NB4 (cell line): ENCODE data around the gene TLCD1.

Source experiments
- DNase-seq: peaks from one replicate; pipeline ENCODE4 v3.0.0; 2010; ENCODE audit warnings: low read depth
- H3K4me3 ChIP-seq: one replicate; pipeline ENCODE4 v1.5.1; 2011; ENCODE audit warnings: mild to moderate bottlenecking, low read depth, low read length, moderate library complexity
- CTCF ChIP-seq: IDR thresholded peaks from one replicate; pipeline ENCODE4 v1.5.1; 2012; ENCODE audit warnings: low read depth, low read length
- MAX ChIP-seq: IDR thresholded peaks from 2 replicates; pipeline ENCODE4 v1.6.1; 2011; ENCODE audit warnings: low read depth, low read length
- MYC ChIP-seq: IDR thresholded peaks from 2 replicates; pipeline ENCODE4 v1.6.1; 2011; ENCODE audit warnings: low read depth, low read length
- POLR2A ChIP-seq: IDR thresholded peaks from 2 replicates; pipeline ENCODE4 v1.6.1; 2011; ENCODE audit warnings: mild to moderate bottlenecking; ENCODE audit not compliant: insufficient read length; ENCODE audit errors: extremely low read depth

TLCD1 gene

GRCh38 chr17:28726226-28726626, at the start of gene TLCD1:
Gene TLCD1, minus strand, starts transcription at chr17:28726233. Its CDS starts 136 bp downstream, at chr17:28726097.
- peak within 1 kb of the TSS; percentile 82 for H3K4me3 ChIP-seq
- DNase-seq, result peak; percentile 79
- TF ChIP-seq POLR2A (no peak), CTCF (no peak), MYC (no peak), MAX (no peak)

GRCh38 chr17:28774206-28774605, 48.2 kb upstream of the TLCD1 start:
- DNase-seq, result no peak
- TF ChIP-seq MYC, result no peak
- TF ChIP-seq CTCF, result no peak

GRCh38 chr17:28773736-28774135, 47.7 kb upstream of the TLCD1 start:
- TF ChIP-seq POLR2A, result no peak
- TF ChIP-seq CTCF, result no peak
- TF ChIP-seq MAX, result no peak
- no peak for TF ChIP-seq MYC
- no peak overlapping the region for H3K4me3 ChIP-seq
- no peak for DNase-seq

More at GRCh38 chr17:28774206-28774605, 48.2 kb upstream of the TLCD1 start:
- no peak overlapping the region for H3K4me3 ChIP-seq

- DNase-seq, result no peak
- no peak for TF ChIP-seq CTCF
- no peak for TF ChIP-seq MAX
- no peak for TF ChIP-seq MYC
- TF ChIP-seq POLR2A, result no peak
- no peak overlapping the region for H3K4me3 ChIP-seq
These were observed 39.0 kb upstream of the TLCD1 start for GRCh38 chr17:28765038-28765437.

- TF ChIP-seq CTCF (peak; percentile 92), POLR2A (no peak)
- DNase-seq, result peak; percentile 77
- no peak overlapping the region for H3K4me3 ChIP-seq
These were observed 37.8 kb upstream of the TLCD1 start for GRCh38 chr17:28763804-28764266.

GRCh38 chr17:28763137-28763799, 37.2 kb upstream of the TLCD1 start:
- no peak for DNase-seq
- TF ChIP-seq MAX, result no peak
- TF ChIP-seq CTCF, result no peak
- TF ChIP-seq POLR2A, result no peak
- no peak overlapping the region for H3K4me3 ChIP-seq
